HG03575 (cell line): Measurements from ENCODE around the gene CYP39A1.

Source experiments
- ATAC-seq: cut with Tn5 transposase; IDR thresholded peaks from one replicate; pipeline ENCODE4 v1.9.1; 2021; ENCODE audit not compliant: unreplicated experiment, insufficient number of reproducible peaks, low FRiP score; ENCODE audit errors: extremely low read depth

The CYP39A1 gene, protein sequence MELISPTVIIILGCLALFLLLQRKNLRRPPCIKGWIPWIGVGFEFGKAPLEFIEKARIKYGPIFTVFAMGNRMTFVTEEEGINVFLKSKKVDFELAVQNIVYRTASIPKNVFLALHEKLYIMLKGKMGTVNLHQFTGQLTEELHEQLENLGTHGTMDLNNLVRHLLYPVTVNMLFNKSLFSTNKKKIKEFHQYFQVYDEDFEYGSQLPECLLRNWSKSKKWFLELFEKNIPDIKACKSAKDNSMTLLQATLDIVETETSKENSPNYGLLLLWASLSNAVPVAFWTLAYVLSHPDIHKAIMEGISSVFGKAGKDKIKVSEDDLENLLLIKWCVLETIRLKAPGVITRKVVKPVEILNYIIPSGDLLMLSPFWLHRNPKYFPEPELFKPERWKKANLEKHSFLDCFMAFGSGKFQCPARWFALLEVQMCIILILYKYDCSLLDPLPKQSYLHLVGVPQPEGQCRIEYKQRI

DNA sequence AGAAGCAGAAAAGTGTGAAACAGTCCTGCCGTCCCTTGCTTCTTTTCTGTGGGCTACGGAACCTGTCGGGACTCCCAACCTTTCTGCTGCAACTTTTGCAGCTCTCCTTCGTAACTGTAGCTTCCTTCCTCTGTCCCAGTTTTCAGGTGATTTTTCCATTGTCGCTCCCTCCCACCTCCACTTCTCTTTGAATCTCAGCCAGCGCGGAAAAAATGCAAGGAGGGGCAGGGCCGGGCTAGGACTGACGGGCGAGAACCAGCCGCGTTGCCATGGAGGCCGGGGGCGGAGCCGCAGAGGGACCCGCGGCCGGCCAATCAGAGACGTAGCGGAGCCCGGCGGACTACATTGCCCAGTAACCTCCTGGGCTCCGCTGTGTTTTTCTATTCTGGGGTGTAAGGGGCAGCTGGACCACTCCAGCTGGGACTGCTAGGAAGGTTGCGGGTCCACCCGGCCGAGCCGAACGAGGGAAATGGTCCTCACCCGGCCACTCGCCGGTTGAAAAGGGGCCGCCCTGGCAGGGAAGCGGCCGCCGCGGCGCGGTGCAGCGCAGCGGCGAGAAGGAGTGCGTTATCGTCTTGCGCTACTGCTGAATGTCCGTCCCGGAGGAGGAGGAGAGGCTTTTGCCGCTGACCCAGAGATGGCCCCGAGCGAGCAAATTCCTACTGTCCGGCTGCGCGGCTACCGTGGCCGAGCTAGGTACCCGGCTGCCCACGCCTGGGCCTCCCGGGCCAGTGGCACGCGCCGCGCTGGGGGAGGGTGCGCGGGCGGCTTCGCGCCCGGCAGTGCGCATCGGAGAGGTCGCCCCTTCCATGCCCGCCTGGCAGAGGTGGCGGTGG is at the start of gene CYP39A1, which contains the start of gene SLC25A27:
TSS of gene CYP39A1 (minus strand) at position 216 of the 836 bp plus-strand sequence. CDS start 236 bp downstream, outside the sequence.
TSS of gene SLC25A27 (plus strand) at position 373 of the 836 bp plus-strand sequence. CDS start at position 591, 218 bp downstream.
- peak; percentile 96 for ATAC-seq

DNA sequence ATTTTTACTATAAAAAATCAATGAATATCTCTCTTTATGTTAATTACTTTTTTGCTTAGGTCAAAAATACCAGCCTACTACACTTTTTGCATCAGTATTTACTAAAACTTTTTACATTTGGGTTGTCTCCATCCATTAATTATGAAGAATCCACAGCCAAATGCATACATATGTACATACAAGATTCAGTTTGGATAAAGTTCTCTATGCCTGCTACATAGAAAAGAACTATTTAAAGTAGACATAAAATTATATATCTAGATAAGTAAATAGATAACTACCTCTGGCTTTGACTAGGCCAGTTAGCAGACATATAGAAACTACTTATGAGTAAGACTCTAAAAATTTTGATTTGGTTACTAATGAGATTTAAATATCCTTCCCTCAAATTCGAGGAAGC is 47.4 kb upstream of the CYP39A1 start:
- ATAC-seq, result no peak

DNA sequence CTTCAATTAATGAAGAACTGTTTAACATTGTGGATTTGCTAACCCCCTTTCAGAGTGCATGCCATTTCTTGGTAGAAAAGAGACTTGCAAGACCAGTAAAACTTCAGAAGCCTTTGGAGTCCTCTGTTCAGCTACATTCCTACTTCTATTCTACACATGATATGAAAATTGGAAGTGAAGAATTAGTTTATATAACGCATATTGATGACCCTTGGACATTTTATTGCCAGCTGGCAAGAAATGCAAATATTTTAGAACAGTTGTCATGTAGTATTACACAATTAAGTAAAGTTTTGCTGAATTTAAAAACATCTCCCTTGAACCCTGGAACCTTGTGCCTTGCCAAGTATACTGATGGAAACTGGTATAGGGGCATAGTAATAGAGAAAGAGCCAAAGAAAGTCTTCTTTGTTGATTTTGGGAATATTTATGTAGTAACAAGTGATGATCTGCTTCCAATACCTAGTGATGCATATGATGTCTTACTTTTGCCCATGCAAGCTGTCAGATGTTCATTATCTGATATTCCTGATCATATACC is 38.4 kb upstream of the CYP39A1 start:
- ATAC-seq, result no peak

DNA sequence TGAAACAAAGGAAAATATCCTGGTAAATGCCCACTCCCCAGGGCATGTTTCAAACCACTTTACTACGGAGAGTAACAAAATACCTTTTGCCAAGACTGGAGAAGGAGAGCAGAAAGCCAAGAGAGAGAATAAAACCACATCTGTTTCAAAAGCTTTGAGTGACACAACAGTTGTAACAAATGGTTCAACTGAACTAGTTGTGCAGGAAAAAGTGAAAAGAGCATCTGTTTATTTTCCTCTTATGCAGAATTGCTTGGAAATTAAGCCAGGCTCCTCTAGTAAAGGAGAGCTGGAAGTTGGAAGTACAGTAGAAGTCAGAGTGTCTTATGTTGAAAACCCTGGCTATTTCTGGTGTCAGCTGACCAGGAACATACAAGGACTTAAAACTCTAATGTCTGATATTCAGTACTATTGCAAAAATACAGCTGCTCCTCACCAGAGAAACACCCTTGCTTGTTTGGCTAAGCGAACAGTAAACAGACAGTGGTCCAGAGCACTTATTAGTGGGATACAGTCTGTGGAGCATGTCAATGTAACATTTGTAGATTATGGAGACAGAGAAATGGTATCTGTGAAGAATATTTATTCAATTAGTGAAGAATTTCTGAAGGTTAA is 37.6 kb upstream of the CYP39A1 start:
- ATAC-seq, result no peak

DNA sequence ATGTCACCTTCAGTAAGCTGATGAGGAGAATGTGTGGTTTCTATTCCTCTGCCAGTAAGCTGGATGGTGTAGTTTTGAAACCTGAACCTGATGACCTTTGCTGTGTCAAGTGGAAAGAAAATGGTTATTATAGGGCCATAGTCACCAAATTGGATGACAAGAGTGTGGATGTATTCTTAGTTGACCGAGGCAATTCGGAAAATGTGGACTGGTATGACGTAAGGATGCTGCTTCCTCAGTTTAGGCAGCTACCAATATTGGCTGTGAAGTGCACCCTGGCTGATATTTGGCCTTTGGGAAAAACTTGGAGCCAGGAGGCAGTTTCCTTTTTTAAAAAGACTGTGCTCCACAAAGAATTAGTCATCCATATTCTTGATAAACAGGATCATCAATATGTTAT is 37.0 kb upstream of the CYP39A1 start:
- no peak for ATAC-seq

DNA sequence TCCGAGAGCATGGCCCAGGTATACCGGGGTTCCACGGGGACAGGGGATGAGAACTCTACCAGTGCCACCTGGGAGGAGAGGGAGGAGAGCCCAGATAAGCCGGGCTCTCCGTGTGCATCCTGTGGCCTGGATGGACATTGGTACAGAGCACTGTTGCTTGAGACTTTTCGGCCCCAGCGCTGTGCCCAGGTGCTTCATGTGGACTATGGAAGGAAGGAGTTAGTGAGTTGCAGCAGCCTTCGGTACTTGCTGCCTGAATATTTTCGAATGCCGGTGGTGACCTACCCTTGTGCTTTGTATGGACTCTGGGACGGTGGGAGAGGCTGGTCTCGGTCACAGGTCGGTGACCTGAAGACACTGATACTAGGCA is 36.3 kb upstream of the CYP39A1 start:
- no peak for ATAC-seq

DNA sequence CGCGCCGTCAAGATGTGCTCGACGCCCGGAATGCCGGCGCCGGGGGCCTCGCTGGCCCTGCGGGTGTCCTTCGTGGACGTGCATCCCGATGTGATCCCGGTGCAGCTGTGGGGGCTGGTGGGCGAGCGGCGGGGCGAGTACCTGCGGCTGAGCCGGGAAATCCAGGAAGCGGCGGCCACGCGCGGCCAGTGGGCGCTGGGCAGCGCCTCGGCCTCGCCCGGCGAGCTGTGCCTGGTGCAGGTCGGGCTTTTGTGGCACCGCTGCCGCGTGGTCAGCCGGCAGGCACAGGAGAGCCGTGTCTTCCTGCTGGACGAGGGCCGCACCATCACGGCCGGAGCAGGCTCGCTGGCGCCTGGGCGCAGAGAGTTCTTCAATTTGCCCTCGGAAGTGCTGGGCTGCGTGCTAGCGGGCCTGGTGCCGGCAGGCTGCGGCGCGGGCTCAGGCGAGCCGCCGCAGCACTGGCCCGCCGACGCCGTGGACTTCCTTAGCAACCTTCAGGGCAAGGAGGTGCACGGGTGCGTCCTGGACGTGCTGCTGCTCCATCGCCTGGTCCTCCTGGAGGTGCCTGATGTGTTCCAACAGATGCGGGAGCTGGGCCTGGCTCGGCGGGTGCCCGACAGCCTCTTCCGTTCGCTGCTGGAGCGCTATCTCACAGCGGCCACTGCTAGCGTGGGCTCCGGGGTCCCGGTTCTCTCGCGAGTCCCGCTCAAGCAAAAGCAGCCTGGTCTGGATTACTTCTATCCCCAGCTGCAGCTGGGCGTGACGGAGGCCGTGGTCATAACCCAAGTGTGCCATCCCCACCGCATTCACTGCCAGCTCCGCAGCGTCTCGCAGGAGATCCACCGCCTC is 35.7 kb upstream of the CYP39A1 start:
- ATAC-seq, result no peak

DNA sequence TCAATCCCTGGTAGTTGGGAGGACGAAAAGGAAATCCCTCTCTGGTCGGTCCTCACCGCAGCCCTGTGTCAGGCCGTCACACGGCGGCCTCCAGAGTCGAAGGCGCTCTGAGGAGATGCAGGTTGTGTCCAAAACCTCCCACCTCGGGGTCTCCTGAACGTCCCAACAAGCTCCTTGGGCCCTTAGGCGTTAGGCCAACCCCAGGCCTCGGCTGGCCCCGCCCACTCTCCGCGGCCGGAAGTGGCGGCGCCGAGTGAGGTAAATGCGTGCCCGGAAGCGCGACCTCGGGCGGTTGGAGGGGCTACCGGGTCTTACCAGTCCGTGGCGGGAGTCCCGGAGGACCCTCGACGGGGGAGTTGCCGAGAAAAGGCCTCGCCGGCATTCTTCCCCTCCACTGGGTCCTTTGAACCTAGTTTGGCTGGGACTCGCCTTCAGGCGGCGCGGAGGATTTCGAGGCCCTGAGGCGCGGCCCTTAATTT is 35.0 kb upstream of the CYP39A1 start, which contains the start of gene TDRD6:
TSS of gene TDRD6 (plus strand) at position 267 of the 479 bp plus-strand sequence. CDS start 244 bp downstream, outside the sequence.
- no peak for ATAC-seq

DNA sequence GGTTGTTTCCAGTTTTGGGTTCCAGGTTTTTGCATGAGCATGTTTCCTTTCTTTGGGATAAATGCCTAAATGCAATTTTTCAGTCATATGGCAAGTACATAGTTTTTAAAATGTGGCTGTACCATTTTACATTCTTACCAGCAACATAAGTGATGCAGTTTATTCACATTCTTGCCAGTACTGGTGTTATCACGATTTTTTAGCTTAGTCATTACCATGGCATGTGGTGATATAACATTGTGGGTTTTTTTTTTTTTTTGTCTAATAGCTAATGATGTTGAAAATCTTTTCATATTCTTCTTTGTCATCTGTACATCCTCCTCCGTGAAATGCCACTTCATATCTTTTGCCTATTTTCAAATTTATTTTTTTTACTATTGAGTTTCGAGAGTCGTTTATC is 32.2 kb upstream of the CYP39A1 start:
- ATAC-seq, result no peak

DNA sequence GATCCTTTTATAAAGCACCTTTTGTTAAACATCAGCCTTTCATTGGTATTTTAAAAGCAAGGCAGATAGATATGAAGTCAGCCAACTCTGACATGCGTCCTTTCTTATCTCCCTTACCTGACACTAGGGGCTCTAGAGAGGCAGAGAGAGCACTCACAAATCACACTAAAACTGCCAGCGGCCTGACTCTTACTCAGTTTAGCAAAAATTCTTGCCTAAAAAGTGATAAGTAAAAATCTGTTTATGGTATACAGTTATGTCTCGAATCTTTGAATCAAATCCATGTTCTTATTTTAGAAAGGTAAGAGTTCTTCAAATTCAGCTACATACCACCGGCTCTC is 24.7 kb upstream of the CYP39A1 start:
- ATAC-seq, result no peak

DNA sequence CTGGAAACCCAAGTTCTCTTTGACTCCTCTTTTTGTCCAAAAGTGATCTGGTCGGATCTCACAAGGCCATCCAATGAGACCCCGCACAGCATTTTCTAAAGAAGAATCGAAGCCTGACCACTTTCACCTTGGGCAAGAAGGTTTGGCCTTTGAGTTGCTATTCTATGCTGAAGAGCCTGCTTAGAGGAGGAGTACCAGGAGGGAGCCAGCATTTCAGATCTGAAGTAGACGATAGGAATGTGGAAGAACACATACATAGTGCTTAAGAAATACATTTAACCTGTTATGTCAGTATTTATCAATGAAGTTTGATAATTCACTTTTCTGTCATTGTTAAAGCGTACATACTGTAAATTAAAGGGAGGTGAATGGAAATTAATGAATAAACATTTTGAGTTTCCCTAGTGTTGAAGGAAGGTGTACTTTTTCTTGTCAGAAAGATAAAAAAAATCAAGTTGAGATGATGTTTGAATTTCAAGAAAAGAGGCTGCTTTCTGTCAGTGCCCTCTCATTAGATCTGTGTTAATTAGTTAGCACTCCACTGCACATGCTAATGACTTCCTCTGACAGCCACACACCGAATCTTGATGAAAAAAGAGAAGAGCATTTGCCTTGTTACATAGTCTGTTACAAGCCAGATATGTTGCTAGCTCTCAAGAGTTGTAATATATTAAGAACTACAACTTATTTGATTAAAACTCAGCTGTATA is 24.1 kb upstream of the CYP39A1 start:
- ATAC-seq, result no peak

DNA sequence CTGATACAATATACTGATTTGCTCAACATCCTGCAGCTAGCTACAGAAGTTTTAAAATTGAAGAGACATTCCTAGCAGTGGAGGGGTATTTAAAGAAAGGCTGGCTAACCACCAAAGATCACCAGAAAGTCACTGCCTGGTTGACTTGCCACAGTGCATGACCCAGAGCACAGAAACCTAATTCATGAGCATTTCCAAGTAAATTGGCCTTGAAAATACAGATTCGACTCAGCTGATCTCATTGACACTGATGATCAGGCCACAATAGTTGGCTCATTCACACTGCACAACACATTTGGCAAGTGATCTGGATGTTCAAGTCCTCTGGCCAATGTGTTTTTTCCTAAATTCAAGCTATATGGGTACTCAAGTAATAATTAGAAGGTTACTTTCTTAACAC is 21.8 kb upstream of the CYP39A1 start:
- no peak for ATAC-seq

DNA sequence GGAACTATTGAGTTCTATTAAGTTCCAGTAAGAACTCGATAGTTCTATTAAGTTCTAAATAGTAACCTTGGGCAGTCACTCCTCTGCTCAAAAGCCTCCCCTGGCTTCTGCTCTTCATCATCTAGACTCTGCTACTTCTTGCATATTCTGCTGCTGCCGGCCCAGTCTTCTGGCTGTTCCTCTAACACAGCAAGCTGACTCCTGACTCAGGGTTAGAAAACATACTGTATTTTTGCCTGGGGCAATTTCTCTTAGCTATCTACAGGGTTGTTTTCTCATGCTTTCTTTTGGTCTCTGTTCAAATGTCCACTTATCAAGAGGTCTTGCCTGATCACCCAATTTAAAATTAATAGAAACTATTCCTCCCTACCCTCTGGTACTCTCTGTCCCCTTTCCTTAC is 14.8 kb upstream of the CYP39A1 start:
- ATAC-seq, result no peak

DNA sequence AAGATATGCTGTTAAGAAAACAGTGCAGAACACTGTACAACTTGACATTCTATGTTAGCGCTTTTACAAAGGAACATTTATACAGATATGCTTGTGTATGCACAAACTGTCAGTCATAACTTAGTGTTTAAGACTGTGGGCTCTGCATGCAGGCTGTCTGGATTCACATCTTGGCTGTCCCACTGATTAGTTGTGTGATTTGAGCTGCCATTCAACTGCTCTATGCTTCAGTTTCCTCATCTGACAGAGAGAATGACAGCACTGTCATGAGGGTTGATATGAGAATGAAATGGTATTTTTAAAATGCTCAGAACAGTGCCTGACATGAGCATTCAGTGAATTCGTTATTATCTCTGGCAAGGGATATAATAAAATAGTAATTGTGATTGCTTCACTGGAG is 8.9 kb upstream of the CYP39A1 start:
- ATAC-seq, result no peak

DNA sequence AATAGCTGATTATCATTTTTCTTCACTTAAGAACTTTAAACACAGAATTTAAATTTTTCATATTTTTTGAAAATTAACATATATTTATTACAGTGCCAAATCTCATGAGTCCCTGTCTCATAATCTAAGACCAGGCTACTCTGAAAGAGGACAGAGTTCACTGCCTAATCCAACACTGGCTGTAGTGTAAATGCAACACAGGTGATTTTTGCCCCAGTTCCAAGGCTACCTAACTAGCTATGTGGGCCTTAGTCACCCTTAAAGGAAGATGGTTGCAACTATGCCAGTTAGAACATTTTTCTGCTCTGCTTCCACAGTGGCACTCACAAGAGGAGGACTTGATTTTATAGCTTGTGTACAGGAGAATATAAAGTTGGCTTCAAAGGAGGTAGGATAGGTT is 5.0 kb upstream of the CYP39A1 start:
- ATAC-seq, result no peak

DNA sequence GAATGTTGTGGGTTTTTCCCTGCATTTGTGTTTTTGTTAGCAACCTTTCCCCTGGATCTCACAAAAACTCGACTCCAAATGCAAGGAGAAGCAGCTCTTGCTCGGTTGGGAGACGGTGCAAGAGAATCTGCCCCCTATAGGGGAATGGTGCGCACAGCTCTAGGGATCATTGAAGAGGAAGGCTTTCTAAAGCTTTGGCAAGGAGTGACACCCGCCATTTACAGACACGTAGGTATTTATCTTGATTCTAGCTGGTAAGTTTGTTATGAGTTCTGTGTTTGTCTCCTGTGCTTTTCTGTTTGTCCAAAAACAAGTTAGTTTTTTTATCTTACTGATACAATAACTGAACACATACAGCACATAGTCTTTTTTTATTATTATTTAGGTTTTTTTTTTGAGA is 3.2 kb upstream of the CYP39A1 start:
- no peak for ATAC-seq

DNA sequence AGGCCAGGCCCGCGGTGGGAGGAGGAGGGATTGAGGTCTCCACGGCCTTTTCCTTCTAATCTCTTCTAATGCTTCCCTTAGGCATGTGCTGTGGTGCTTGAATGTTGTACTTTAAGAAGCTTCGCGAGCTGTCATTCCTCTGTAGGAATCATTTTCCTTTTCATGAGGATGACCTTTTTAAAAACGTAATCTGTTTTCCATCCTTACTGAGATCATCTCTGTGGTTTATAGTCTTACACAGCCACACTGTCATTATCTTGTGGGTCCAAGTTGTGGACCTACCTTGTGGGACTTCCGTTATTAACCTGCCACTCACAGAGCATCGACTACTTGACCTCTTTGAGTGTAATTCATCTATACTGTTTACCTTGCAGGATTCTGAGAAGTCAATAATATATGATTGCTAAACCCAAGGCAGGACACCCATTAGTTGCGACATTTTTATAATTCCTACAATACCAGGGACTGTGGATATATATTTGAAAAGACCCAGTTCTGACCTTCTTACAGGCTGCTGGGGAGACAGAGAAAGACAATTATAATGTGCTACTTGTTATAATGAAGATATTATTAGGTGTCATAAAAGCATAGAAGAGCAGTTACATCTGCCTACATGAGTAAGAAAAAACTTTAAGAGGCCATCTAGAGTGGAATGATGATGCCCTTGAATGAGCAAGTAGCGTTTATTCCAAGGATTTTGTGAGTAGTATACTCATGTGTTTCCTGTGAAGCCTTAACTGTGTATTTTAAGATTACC is 999 bp upstream of the CYP39A1 start:
- no peak for ATAC-seq
